ENCODE data around the gene PDZD4.
"Not testable (repeated sequence)": the region's sequence is repeated elsewhere in the genome, so short reads cannot be mapped to it uniquely, and the experiment has no call there.

Gene PDZD4

GRCh38 chrX:153845195-153845594 is 14.9 kb upstream of the PDZD4 start:
- no peak for DNase-seq (ENCODE audit: low read depth in 2 of 2, low spot score in 1 of 2)

GRCh38 chrX:153844509-153845082 is 14.3 kb upstream of the PDZD4 start:
- no peak for DNase-seq (ENCODE audit: low read depth in 2 of 2, low spot score in 1 of 2)

DNA sequence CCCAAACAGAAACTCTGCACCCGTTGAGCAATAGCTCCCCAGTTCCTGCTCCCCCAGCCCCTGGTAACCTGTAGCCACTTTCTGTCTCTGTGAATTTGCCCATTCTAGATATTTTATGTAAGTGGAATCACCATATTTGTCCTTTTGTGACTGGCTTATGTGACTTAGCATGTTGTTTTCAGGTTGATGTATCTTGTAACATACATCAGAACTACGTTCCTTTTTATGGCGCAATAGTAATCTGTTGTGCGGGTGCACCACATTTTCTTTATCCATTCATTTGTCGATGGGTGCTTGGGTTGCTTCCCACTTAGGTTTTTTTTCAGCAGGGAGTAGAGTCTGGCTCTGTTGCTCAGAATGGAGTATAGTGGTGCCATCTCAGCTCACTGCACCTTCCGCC is 6.6 kb upstream of the PDZD4 start:
- DNase-seq (ENCODE audit: low read depth in 2 of 2, low spot score in 1 of 2), result no peak

DNA sequence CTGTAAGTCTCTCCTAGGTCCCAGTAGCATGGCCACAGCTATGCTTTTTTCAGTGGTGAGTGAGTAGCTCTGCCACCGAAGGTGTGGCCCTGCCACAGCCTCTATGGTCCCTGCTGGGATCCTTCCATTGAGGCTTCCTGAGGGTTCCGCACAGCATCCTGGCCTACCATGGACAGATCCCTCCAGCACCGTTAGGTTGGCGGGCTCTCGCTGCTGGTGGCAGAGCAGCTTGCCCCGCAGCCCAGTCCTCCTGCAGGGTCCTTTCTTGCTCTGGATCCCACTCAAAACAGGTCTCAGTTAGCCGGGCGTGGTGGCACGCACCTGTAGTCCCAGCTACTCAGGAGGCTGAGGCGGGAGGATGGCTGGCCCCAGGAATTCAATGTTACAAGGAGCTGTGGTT is 2.4 kb upstream of the PDZD4 start:
- DNase-seq (ENCODE audit: low read depth in 2 of 2, low spot score in 1 of 2), result no peak

GRCh38 chrX:153831429-153832150 is 1.2 kb upstream of the PDZD4 start:
- no peak for DNase-seq (ENCODE audit: low read depth in 2 of 2, low spot score in 1 of 2)

GRCh38 chrX:153830640-153831428 is 490 bp upstream of the PDZD4 start:
- no peak for DNase-seq (ENCODE audit: low read depth in 2 of 2, low spot score in 1 of 2)

DNA sequence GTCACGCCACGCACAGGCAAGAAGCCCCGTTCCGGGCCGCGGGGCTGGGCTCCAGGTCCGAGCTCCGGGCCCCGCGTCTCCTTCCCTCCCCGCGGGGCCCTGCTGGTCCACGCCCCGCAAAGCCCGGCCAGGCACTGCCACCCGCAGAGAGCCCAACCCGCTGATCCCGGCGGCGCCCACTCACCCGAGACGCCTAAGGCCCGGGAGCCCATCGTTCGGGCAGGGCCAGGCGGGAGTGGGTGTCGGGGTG is 870 bp downstream of the PDZD4 start:
- no peak for DNase-seq (ENCODE audit: low read depth in 2 of 2, low spot score in 1 of 2)

DNA sequence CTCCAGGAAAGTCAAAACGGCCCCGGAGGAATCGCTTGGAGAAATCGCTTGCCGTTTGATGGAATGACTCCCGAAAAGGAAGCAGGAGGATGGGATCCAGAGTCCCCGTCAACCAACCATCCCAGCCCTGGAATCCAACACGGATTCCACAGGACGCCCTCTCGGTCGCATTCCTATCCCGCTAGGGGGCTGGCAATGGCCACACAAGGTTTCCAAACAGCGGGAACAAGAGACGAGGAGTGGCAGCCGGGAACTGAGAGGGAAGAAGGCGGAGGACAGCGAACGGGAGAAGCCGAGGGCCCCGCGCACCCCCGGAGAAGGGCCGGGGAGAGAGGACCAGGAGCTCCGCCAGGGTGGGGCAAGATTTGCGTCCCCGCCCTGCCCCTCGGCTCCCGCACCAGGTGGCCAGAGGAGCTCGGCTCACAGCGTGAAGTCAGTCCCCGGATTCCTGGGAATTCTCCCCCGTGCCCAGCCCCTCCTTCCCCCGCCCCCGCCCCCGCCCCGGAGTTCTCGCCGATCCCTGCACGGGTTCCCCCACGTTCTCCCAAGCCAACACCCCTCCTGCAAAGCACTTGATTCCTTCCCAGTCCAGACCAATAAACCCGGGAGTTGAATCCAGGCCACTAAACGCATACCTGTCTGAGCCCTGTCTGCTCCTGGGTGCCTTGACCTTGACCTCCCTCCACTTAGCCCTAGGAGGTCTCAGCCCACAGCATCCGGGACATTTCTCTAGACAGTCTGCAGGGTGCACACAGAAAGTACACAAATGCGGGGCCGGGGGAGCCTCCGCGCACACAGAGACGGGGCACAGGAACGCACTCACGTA is 1.4 kb downstream of the PDZD4 start:
- no peak for DNase-seq (ENCODE audit: low read depth in 2 of 2, low spot score in 1 of 2)

GRCh38 chrX:153828308-153828707 is 2.0 kb downstream of the PDZD4 start:
- no peak for DNase-seq (ENCODE audit: low read depth in 2 of 2, low spot score in 1 of 2)

DNA sequence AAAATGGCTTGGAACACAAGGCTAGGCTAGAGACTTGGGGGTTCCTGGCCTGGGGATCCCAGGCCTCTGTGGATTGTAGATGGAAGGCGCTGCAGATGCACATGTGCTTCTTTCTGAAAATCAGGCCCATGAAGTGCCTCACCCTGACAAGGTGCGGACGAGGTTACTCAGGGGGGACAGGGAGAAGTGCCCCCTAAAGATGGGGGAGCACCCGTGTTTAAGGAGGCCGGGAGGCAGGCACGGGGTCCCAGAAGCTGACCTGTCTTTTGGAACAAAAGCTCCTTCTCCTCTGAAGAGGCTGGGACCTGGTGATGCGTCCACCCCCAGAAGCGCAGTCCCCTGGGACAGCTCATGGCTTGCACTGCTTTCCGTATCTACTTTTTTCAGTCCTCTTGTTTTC is 2.4 kb downstream of the PDZD4 start:
- no peak for DNase-seq (ENCODE audit: low read depth in 2 of 2, low spot score in 1 of 2)

DNA sequence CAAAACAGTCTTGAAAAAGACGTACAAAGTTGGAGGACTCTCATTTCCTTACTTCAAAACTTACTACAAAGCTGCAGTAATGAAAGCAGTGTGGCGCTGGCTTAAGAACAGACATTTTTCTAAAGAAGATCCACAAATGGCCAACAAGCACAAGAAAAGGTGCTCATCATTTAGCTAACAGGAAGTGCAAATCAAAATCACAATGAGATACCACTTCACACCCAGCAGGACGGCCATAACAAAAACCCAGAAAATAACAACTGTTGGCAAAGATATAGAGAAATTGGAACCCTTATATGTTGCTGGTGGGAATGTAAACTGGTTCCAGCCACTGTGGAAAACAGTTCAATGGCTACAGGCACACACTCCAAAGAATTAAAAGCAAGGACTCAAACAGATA is 3.3 kb downstream of the PDZD4 start:
- no peak for DNase-seq (ENCODE audit: low read depth in 2 of 2, low spot score in 1 of 2)

DNA sequence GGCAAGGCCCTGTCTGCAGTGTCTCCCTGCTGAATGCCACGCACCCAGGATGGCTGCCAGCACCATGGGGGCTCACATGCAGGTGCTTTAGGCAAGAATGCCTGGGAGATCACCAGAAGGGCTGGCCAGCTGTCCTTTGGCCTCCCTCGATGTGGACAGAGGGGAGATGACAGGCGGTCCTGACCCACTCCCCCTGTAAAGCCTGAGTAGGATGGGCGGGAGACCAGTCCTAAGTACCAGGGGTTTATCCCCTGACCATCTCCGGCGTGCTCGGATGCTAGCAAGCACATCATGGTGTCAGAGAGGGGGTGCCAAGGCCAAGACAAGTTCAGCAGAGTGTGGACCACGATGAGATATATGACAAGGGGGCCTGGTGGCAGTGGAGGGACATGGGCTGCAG is 5.3 kb downstream of the PDZD4 start:
- DNase-seq (ENCODE audit: low read depth in 2 of 2, low spot score in 1 of 2), result no peak

DNA sequence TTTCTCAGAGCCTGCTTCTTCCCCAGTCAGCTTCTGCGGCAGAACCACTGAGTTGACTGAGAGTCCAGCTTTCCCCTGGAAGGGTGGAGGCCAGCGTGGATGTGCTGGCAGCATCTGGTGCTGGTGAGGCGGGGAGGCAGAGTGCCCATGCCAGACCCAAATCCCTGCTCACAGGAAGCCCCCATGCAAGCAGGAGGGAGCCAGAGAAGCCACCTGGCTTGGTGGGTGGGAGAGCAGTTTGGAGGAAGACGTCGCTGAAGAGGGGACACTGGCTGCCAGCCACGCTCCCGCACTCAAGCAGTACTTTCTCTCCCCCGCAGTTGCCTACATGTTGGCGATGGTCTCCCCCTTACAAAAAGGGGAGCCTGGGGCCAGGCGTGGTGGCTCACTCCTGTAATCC is 6.0 kb downstream of the PDZD4 start:
- no peak for DNase-seq (ENCODE audit: low read depth in 2 of 2, low spot score in 1 of 2)

DNA sequence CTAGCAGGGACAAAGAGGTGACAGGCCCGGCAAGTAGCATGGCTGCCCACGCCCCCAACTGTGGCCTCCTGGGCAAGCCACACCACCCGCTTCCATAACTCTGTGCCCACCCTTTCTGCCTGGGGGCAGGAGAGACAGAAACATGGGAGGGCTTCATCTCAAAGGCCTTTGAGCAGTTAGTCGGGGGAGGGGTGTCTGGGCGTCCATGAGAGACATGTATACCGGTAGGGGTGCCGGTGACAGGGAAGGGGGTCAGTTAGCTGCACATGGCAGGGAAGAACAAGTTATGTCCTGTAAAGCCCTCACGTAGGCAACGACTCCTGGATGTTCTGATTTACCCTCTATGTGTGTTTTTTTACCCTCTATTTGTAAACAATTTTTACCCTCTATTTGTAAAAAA is 9.3 kb downstream of the PDZD4 start:
- no peak for DNase-seq (ENCODE audit: low read depth in 2 of 2, low spot score in 1 of 2)

DNA sequence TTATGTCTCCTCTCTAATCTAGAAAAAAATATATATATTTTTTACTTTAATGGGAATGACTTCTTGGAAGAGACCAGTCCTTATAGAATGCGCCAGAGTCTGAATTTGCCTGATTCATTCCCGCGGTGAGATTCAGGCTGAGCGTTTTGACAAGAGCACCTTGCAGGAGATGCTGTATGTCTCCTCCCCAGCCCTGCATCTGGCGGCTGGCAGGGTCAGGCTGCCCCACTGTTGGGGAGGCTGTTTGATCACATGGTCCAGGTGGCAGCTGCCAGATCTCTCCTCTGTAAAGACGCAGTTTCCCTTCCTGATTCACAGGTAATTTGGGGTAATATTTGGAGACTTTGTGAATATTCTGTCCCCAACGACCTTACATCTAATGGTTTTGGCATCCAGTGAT is 9.7 kb downstream of the PDZD4 start:
- no peak for DNase-seq (ENCODE audit: low read depth in 2 of 2, low spot score in 1 of 2)

GRCh38 chrX:153819384-153820040 is 10.8 kb downstream of the PDZD4 start:
- DNase-seq (ENCODE audit: low read depth in 2 of 2, low spot score in 1 of 2), result no peak

DNA sequence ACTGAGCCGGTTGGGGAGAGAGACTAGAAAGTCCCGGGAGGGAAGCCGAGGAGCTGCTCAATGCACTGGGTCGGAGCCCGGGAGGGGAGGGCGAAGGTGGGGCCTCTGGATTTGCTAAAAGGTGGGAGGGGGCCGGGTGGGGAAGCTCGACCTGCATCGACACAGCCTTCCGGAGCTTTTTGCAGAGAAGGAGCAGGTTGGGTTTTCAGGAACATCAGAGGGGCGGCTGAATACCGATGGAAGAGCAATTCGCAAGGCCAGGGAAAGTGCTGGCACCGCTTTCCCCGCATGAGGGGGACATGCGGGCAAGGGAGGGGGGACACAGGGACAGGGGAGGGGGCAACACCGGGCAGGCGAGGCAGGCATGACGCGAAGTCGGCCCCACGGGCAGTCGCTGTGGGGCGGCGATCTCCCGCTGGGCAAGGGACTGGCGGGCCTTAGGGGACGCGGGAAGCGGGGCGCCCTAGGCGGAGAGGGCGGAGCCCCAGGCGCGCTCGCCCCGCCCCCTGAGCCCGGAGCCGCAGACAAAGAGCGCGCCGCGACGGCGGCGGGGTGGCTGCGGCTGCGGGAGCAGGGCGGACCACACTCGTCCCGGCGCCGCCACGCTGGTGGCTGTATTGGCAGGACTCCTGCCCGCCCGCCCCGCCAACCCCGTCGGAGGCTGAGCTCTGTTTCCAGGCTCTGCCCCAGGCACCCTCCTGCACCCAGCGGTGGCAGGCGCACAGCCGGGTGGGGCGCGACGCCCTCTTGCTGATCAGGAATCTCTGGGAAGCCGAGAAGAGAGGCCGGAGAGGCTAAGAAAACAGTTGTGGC is 11.6 kb downstream of the PDZD4 start:
- no peak for DNase-seq (ENCODE audit: low read depth in 2 of 2, low spot score in 1 of 2)

- DNase-seq (ENCODE audit: low read depth in 2 of 2, low spot score in 1 of 2), result not testable (repeated sequence)
Measured at GRCh38 chrX:153818064-153818463, 12.3 kb downstream of the PDZD4 start.

GRCh38 chrX:153816831-153817690 is 13.3 kb downstream of the PDZD4 start:
- DNase-seq (ENCODE audit: low read depth in 2 of 2, low spot score in 1 of 2), result no peak
